ENCODE data around the gene HBG1. TPM values are rescaled to one million over a fixed set of nuclear protein-coding genes. Genes with fewer than 3 reads are reported as not detected.

The HBG1 gene
- total RNA-seq, 1 donor from 2014 or later, result not detected

DNA sequence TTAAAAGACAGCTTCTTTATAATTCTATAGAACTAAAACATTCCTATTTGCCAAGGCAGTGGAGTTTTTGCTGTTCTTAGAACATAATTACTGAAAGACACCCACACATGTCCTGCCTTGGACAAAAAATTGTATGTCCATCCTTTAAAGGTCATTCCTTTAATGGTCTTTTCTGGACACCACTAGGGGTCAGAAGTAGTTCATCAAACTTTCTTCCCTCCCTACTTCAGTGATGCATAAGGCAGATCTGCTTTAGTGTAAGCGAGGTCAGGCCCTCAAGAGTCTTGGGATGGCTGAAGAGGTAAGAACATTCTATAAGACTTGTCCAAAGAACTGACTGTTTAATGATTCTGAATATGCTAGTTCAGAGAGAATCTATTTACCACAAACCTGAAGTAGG is 44.9 kb downstream of the HBG1 start:
- TF ChIP-seq, protein P1, sequence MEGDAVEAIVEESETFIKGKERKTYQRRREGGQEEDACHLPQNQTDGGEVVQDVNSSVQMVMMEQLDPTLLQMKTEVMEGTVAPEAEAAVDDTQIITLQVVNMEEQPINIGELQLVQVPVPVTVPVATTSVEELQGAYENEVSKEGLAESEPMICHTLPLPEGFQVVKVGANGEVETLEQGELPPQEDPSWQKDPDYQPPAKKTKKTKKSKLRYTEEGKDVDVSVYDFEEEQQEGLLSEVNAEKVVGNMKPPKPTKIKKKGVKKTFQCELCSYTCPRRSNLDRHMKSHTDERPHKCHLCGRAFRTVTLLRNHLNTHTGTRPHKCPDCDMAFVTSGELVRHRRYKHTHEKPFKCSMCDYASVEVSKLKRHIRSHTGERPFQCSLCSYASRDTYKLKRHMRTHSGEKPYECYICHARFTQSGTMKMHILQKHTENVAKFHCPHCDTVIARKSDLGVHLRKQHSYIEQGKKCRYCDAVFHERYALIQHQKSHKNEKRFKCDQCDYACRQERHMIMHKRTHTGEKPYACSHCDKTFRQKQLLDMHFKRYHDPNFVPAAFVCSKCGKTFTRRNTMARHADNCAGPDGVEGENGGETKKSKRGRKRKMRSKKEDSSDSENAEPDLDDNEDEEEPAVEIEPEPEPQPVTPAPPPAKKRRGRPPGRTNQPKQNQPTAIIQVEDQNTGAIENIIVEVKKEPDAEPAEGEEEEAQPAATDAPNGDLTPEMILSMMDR (IDR thresholded peaks at IDR 0.05), result no peak
- POLR2A ChIA-PET, result no interaction called here

DNA sequence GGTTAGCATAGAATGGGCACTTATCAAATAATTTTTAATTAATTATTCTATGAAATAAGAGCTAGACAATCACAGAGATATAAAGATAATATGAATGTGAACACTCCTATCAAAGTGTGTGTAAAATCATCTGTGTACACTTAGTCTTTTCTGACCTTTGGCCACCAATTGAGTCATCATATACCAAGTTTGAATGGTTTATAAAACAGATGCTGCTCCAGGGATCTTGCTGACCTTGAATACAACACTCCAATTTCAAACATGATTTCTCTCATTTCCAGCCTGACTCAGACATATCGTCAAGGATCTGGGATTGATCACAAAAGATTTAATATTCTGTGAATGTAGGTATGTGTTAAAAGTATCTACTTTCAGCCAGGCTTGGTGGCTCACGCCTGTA is 46.3 kb downstream of the HBG1 start:
- Mint-ChIP-seq H3K27me3 (no peaks in the 10 kb centered on the region), H3K4me1 (no peaks in the 10 kb centered on the region), H3K27ac (no peak overlapping the region), H3K9me3 (no peaks in the 10 kb centered on the region), H3K36me3 (ENCODE audit: low read depth) (no peaks in the 10 kb centered on the region), H3K4me3 (no peak overlapping the region)
- ChIA-PET POLR2A (no interaction called here), CTCF (interaction anchor here (0.7 kb wide), 1 partner anchor 685 kb away, joined by 3 read pairs; no protein-coding TSS in a partner anchor)
- no peak for DNase-seq
- ATAC-seq (ENCODE audit: low read depth), result no peak
- intact Hi-C loops (cut with micrococcal nuclease), result loop anchor here (10.0 kb wide), 1 partner anchor 691 kb away; the partner anchor contains the start of gene OR52E5
- TF ChIP-seq, protein P1 (IDR thresholded peaks at IDR 0.05), result no peak

More for the DNA sequence above, 44.9 kb downstream of the HBG1 start:
- Mint-ChIP-seq H3K27me3 (no peaks in the 10 kb centered on the region), H3K4me1 (no peaks in the 10 kb centered on the region), H3K36me3 (ENCODE audit: low read depth) (no peaks in the 10 kb centered on the region), H3K4me3 (no peak overlapping the region), H3K9me3 (no peaks in the 10 kb centered on the region), H3K27ac (no peak overlapping the region)
- DNase-seq, result no peak
- intact Hi-C loops (cut with micrococcal nuclease), result loop anchor here (2.0 to 10.0 kb wide), 2 partner anchors 604 to 690 kb away; partner anchors contain the start of genes OR52E5 and OR52N2
- CTCF ChIA-PET, result no interaction called here
- ATAC-seq (ENCODE audit: low read depth), result no peak

DNA sequence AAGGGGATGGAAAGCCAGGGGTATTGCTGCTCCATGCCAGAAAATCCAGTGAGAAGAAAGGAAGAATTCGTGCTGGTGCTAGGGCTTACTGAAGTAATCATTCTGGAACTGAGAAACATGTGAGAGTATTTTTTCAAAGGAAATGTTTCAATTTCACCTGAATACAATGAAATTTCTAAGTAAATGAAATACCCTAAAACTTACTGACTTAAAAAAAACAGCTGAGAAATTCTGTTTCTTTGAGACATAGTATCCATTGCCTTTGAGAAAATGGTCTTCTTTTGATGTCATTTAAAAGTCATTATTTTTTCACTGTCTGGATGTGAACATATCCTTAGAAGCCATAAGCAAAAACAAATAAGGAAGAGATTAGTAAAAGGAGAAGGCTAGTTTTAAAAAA is 49.1 kb downstream of the HBG1 start, which contains the start of gene OR51V1:
Gene OR51V1, minus strand, starts transcription at position 101 of the 400 bp plus-strand sequence. Its CDS starts 0 bp downstream, at position 101.
- Mint-ChIP-seq H3K27ac (no peak within 1 kb of the TSS), H3K27me3 (no peaks in the 10 kb centered on the region), H3K36me3 (ENCODE audit: low read depth) (no peaks in the 10 kb centered on the region), H3K4me1 (no peaks in the 10 kb centered on the region), H3K4me3 (no peak within 1 kb of the TSS), H3K9me3 (no peaks in the 10 kb centered on the region)
- no peak for ATAC-seq (ENCODE audit: low read depth)
- intact Hi-C loops (cut with micrococcal nuclease), result loop anchor here (10.0 kb wide), 1 partner anchor 694 kb away; the partner anchor contains the start of gene OR52E5
- TF ChIP-seq, protein P1 (IDR thresholded peaks at IDR 0.05), result no peak
- no peak for DNase-seq
- POLR2A ChIA-PET, result no interaction called here
- CTCF ChIA-PET, result no interaction called here

DNA sequence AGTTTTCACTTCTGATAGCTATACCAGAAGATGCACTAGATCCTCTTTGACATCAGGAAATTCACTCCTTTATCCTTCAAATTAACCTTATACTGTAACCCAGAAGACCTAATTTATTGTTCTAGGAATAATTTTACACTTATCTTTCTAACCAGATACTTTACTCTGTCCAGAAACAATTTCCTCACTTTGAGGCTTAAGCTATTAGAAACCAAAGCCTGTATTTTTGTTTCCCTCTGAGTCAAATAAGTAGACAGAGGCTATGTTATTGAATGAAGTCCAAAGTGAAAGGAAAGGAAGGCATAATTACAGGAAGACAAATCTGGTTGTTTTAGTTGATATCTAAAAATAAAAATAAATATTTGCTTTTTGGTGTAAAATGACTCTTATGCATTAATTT is 51.4 kb downstream of the HBG1 start:
- no peaks in the 10 kb centered on the region for H3K4me1 Mint-ChIP-seq
- H3K27ac Mint-ChIP-seq, result no peak overlapping the region
- no peak overlapping the region for H3K4me3 Mint-ChIP-seq
- ChIA-PET POLR2A (no interaction called here), CTCF (no interaction called here)
- DNase-seq, result no peak
- no peaks in the 10 kb centered on the region for H3K9me3 Mint-ChIP-seq
- intact Hi-C loops (cut with micrococcal nuclease), result no loop called here
- TF ChIP-seq, protein P1 (IDR thresholded peaks at IDR 0.05), result no peak
- H3K27me3 Mint-ChIP-seq, result no peaks in the 10 kb centered on the region
- no peak for ATAC-seq (ENCODE audit: low read depth)
- no peaks in the 10 kb centered on the region for H3K36me3 Mint-ChIP-seq (ENCODE audit: low read depth)

Other genes starting within 250 kb of the HBG1 start
- not detected in 2 replicates for gene OR52J3, start 203.3 kb downstream of the HBG1 start, total RNA-seq
- not detected in 2 replicates for gene OR52E2, start 190.2 kb downstream of the HBG1 start, total RNA-seq
- gene OR52E1, start 180.3 kb downstream of the HBG1 start, total RNA-seq, result not detected in 2 replicates
- not detected in 2 replicates for gene OR52A5, start 111.5 kb downstream of the HBG1 start, total RNA-seq
- not detected in 2 replicates for gene OR52A1, start 95.1 kb downstream of the HBG1 start, total RNA-seq
- not detected in 2 replicates for gene OR51V1, start 49.2 kb downstream of the HBG1 start, total RNA-seq
- gene HBB, start 22.8 kb downstream of the HBG1 start, total RNA-seq, result 147 and 157 TPM in 2 replicates
- gene HBD, start 15.4 kb downstream of the HBG1 start, total RNA-seq, result not detected in 2 replicates
- not detected in 2 replicates for gene HBG2, start 4.9 kb upstream of the HBG1 start, total RNA-seq
- not detected in 2 replicates for gene HBE1, start 20.1 kb upstream of the HBG1 start, total RNA-seq
- not detected in 2 replicates for gene OR51B4, start 52.1 kb upstream of the HBG1 start, total RNA-seq
- not detected in 2 replicates for gene OR51B2, start 74.4 kb upstream of the HBG1 start, total RNA-seq
- 0.27 TPM in 1 of 2 replicates, not detected in the other for gene OR51B5, start 93.7 kb upstream of the HBG1 start, total RNA-seq
- gene OR51B6, start 101.7 kb upstream of the HBG1 start, total RNA-seq, result not detected in 2 replicates
- not detected in 2 replicates for gene OR51M1, start 134.0 kb upstream of the HBG1 start, total RNA-seq
- gene OR51Q1, start 172.3 kb upstream of the HBG1 start, total RNA-seq, result not detected in 2 replicates
- gene OR51I1, start 191.7 kb upstream of the HBG1 start, total RNA-seq, result not detected in 2 replicates
- not detected in 2 replicates for gene OR51I2, start 199.5 kb upstream of the HBG1 start, total RNA-seq
- not detected in 2 replicates for gene OR52D1, start 238.8 kb upstream of the HBG1 start, total RNA-seq